ENCODE measurements around the gene ZDHHC11B. TPM values are rescaled to one million over a fixed set of nuclear protein-coding genes. Genes with fewer than 3 reads are reported as not detected.
"Not testable (repeated sequence)": the region's sequence is repeated elsewhere in the genome, so short reads cannot be mapped to it uniquely, and the experiment has no call there.

ZDHHC11B gene
- total RNA-seq, 2 donors from 2014 or later = 6.2 to 8.9 TPM

- Histone ChIP-seq H3K9me3 (no peaks in the 10 kb centered on the region), H3K36me3 (replicated peaks in 1 of 2; ENCODE audit: insufficient read depth in 1 of 2, low read depth in 2 of 2) (no peaks in the 10 kb centered on the region), H3K4me1 (peaks cover 12% of the 10 kb centered on the region), H3K4me3 (no peak overlapping the region), H3K27ac (peak overlapping the region in 3 of 4 donors; percentile 22 to 29 (median 25)), H3K27me3 (no peaks in the 10 kb centered on the region)
- no peak for DNase-seq
- WGBS, 2 donors = 65 to 73% methylated on average over 7 of the region's 7 CpGs
- no peak for TF ChIP-seq POLR2A (IDR thresholded peaks at IDR 0.05)
- TF ChIP-seq CTCF (IDR thresholded peaks at IDR 0.05) = no peak
- intact Hi-C loops (cut with DNase I) = no loop called here
- no peak for ATAC-seq
Measured at GRCh38 chr5:717143-717542, 67.4 kb downstream of the ZDHHC11B start.

DNA sequence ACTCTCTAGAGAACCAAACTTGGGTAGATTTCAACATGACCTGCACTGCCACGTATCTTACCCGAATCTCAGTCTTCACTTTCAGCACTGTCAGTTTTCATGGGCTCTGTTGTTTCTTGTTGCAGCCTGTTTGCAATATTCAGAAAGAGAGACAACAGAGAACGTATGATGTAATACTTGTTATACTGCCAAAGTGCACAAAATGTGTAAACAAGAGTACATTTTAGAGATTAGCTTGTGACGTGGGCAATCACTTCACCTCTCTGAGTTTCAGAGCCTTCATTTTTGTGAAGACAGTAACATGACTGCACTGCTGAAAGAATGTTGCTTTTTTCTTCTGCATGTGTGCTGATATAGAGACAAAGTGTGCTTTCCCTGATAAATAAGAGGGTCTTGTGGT is 67.8 kb downstream of the ZDHHC11B start:
- Histone ChIP-seq H3K4me1 (peaks cover 12% of the 10 kb centered on the region), H3K27ac (peak overlapping the region in 2 of 4 donors; percentile 22 to 29)
- H3K4me3 ChIP-seq; H3K36me3 ChIP-seq (replicated peaks in 1 of 2; ENCODE audit: insufficient read depth in 1 of 2, low read depth in 2 of 2); intact Hi-C loops (cut with DNase I); DNase-seq; H3K9me3 ChIP-seq; H3K27me3 ChIP-seq: not testable (repeated sequence)
- WGBS, 2 donors = 35 to 45% methylated on average over 4 of the region's 4 CpGs
- ATAC-seq = peak; percentile 98

DNA sequence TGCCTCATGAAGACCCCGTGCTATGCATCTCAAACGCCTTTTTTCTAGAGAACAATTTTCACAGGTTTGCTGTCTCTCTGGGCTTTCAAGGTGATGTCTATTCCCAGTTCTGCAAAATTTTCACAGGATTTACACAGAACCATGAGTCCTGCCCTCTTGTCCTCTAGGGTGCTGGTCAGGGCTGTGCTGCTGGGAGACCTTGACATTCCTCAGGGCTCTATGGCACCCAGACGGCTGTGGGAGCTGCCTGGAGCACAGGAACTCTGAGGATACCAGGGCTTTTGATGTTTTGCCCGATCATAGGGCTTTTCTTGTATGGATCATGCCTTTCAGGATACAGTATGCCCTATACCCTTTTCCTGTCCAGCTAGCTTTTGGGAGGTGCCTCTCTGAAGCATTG is 68.9 kb downstream of the ZDHHC11B start:
- intact Hi-C loops (cut with DNase I); H3K27ac ChIP-seq; H3K4me3 ChIP-seq; H3K36me3 ChIP-seq (replicated peaks in 1 of 2; ENCODE audit: insufficient read depth in 1 of 2, low read depth in 2 of 2); DNase-seq; H3K27me3 ChIP-seq; ATAC-seq; H3K9me3 ChIP-seq: not testable (repeated sequence)
- peaks cover 12% of the 10 kb centered on the region for H3K4me1 ChIP-seq
- WGBS, 2 donors = 91 to 93% methylated on average over 4 of the region's 4 CpGs

GRCh38 chr5:714215-715118 is 70.1 kb downstream of the ZDHHC11B start:
- H3K36me3 ChIP-seq (replicated peaks in 1 of 2; ENCODE audit: insufficient read depth in 1 of 2, low read depth in 2 of 2); H3K27ac ChIP-seq; H3K27me3 ChIP-seq; H3K9me3 ChIP-seq; ATAC-seq; intact Hi-C loops (cut with DNase I); DNase-seq; H3K4me3 ChIP-seq: not testable (repeated sequence)
- peaks cover 12% of the 10 kb centered on the region for H3K4me1 ChIP-seq
- 82 to 87% methylated on average over 7 of the region's 8 CpGs for WGBS, 2 donors

DNA sequence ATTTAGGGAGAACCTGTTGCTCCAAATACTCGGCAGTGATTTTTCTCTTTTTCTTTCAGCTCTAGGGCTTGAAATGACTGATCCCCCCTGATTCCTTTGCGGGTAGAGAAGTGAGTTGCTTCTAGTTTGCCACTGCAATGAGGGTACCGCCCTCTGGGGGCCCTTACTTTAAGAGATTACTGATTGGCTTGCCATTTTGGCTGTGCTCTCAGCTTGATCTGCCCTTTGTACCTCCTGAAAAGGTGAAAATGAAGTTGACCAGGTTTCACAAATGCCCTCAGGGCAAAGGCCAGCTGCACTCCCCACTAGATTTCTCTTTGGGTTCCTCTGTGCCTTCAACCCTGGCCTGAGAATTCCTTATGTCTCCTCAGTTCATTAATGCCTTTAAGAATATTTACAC is 70.8 kb downstream of the ZDHHC11B start:
- WGBS, 2 donors = 96 to 100% methylated on average over 2 to 3 of the region's 3 CpGs
- DNase-seq; H3K4me3 ChIP-seq; H3K36me3 ChIP-seq (replicated peaks in 1 of 2; ENCODE audit: insufficient read depth in 1 of 2, low read depth in 2 of 2); intact Hi-C loops (cut with DNase I); H3K27ac ChIP-seq; ATAC-seq; H3K9me3 ChIP-seq; H3K27me3 ChIP-seq: not testable (repeated sequence)
- peaks cover 12% of the 10 kb centered on the region for H3K4me1 ChIP-seq

DNA sequence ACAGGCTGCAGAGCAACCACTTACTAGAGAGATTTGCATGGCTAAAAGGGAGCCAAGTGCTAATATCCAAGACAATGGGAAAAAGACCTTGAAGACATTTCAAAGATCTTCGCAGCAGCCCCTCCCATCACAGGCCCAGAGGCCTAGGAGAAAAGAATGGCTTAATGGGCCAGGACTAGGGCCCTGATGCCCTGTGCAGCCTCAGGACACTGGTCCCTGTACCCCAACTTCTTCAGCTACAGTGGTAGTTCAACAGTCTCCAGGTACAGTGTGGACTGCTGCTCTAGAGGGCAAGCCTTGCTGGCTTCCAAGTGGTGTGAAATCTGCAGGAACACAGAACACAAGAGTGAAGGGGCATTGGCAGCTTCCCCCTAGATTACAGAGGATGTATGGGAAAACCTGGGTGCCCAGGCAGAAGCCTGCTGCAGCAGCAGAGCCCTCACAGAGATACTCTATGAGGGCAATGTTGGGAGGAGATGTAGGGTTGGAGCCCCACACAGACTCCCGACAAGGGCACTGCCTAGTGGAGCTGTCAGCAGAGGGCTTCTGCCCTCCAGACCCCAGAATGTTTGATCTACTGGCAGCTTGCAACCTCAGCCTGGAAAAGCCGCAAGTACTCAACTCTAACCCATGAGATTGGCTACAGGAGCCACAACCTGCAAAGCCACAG is 75.5 kb downstream of the ZDHHC11B start:
- H3K27ac ChIP-seq; H3K27me3 ChIP-seq; H3K36me3 ChIP-seq (replicated peaks in 1 of 2; ENCODE audit: insufficient read depth in 1 of 2, low read depth in 2 of 2); intact Hi-C loops (cut with DNase I); H3K4me1 ChIP-seq; H3K9me3 ChIP-seq; ATAC-seq; DNase-seq; H3K4me3 ChIP-seq: not testable (repeated sequence)
- WGBS, 2 donors = 84 to 100% methylated on average over 2 to 3 of the region's 3 CpGs

- WGBS, 2 donors = 77 to 94% methylated on average over 4 of the region's 4 CpGs
- H3K9me3 ChIP-seq; H3K36me3 ChIP-seq (replicated peaks in 1 of 2; ENCODE audit: insufficient read depth in 1 of 2, low read depth in 2 of 2); H3K27ac ChIP-seq; H3K27me3 ChIP-seq; H3K4me3 ChIP-seq; DNase-seq; ATAC-seq; intact Hi-C loops (cut with DNase I); H3K4me1 ChIP-seq: not testable (repeated sequence)
Measured at GRCh38 chr5:708374-708773, 76.2 kb downstream of the ZDHHC11B start.

- H3K27me3 ChIP-seq; H3K4me3 ChIP-seq; H3K27ac ChIP-seq; intact Hi-C loops (cut with DNase I); ATAC-seq; H3K9me3 ChIP-seq; H3K4me1 ChIP-seq; H3K36me3 ChIP-seq (replicated peaks in 1 of 2; ENCODE audit: insufficient read depth in 1 of 2, low read depth in 2 of 2); DNase-seq: not testable (repeated sequence)
- 73 to 89% methylated on average over 7 of the region's 7 CpGs for WGBS, 2 donors
Measured at GRCh38 chr5:706127-706526, 78.4 kb downstream of the ZDHHC11B start.

DNA sequence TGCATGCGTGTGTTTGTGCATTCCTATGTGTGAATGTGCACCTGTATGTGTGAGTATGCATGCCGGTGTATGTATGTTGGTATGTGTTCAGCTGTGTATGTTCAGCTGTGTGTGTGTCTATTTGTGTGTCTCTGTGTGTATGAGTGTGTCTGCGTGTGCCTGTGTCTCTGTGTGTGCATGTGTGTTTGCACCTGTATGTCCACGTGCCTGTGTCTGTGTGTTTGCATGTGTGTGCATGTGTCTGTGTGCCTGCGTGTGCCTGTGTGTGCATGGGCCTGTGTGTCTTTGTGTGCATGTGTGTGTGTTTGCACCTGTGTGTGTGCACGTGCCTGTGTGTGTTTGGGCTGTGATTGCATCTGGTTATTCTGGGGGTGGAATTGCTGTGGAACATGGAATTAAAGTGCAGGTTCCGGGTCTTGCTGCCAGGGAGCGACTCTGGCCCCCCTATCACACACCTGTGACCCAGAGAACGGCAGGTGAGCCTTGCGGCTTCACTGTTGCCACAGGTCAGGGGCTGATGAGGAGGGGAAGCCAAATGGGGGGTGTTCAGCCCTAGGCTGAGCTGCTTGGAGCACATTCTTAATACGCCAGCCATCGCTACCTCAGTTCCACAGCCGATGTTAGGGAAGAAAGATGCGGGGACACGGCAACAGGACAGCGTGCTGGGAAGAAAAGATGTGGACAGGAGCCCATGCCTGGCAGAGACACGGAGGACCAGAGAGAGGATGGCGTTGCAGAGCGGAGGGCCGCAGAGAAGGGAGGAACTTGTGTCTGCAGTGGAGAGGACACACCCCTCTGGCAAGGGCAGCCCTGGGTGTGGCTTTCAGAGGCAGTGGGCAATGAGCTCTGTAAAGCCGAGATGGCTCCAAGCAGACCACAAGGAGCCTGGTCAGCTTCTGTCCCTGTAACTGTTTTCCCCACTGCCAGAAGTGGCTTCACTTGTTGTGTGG is 87.5 kb downstream of the ZDHHC11B start:
- H3K4me1 ChIP-seq; H3K4me3 ChIP-seq; H3K36me3 ChIP-seq (replicated peaks in 1 of 2; ENCODE audit: insufficient read depth in 1 of 2, low read depth in 2 of 2); H3K9me3 ChIP-seq; DNase-seq; H3K27me3 ChIP-seq; ATAC-seq; intact Hi-C loops (cut with DNase I); H3K27ac ChIP-seq: not testable (repeated sequence)
- WGBS, 2 donors = 83 to 93% methylated on average over 11 to 19 of the region's 21 CpGs

- H3K27ac ChIP-seq; intact Hi-C loops (cut with DNase I); H3K36me3 ChIP-seq (replicated peaks in 1 of 2; ENCODE audit: insufficient read depth in 1 of 2, low read depth in 2 of 2); ATAC-seq; H3K4me3 ChIP-seq; H3K9me3 ChIP-seq; H3K4me1 ChIP-seq; H3K27me3 ChIP-seq; DNase-seq: not testable (repeated sequence)
- 97% methylated on average over 7 of the region's 8 CpGs; no CpG with 5 or more reads in 1 of the 2 donors for WGBS, 2 donors
Measured at GRCh38 chr5:696191-696590, 88.3 kb downstream of the ZDHHC11B start.

Measured in body of pancreas (tissue), 4 donors.